WTC11 (cell line): ENCODE results near the gene NT5C3B. TPM values are rescaled to one million over a fixed set of nuclear protein-coding genes. Genes with fewer than 3 reads are reported as not detected.

Experiments
- ATAC-seq: fragments of 200-7000 bp; cut with Tn5 transposase; 2 replicates; pipeline ENCODE4 v1.10.0; 2021; ENCODE audit warnings: mild to moderate bottlenecking, moderate library complexity
- CTCF ChIA-PET: fragments of 300-600 bp; sonication (Branson Sonifier 250); formaldehyde crosslinking; loops from one replicate; lab custom pipeline; 2021; ENCODE audit warnings: antibody characterized with exemption; lab: Charles Lee
- POLR2A ChIA-PET: fragments of 350-600 bp; sonication (Branson Sonifier 250); formaldehyde crosslinking; loops from one replicate; lab custom pipeline; 2021; ENCODE audit warnings: antibody characterized with exemption; lab: Charles Lee
- DNase-seq: peaks from one replicate; pipeline ENCODE4 v3.0.0; 2021; ENCODE audit warnings: low spot score
- H3K27ac Mint-ChIP-seq: 2 replicates; pipeline ENCODE4 v1.8.0; 2021; ENCODE audit warnings: mixed read lengths
- H3K27me3 Mint-ChIP-seq: 2 replicates; pipeline ENCODE4 v1.8.0; 2021; ENCODE audit warnings: low read depth, mild to moderate bottlenecking, moderate library complexity, mixed read lengths
- H3K36me3 Mint-ChIP-seq: 2 replicates; pipeline ENCODE4 v1.8.0; 2021; ENCODE audit warnings: mixed read lengths
- H3K4me1 Mint-ChIP-seq: 2 replicates; pipeline ENCODE4 v1.8.0; 2022; ENCODE audit warnings: mixed read lengths
- H3K4me3 Mint-ChIP-seq: 2 replicates; pipeline ENCODE4 v1.8.0; 2021; ENCODE audit warnings: mild to moderate bottlenecking, moderate library complexity, mixed read lengths
- H3K9me3 Mint-ChIP-seq: 2 replicates; pipeline ENCODE4 v1.8.0; 2021; ENCODE audit warnings: mixed read lengths
- ATF1 ChIP-seq: sonication (generic); formaldehyde crosslinking; IDR thresholded peaks from 2 replicates; pipeline ENCODE4 v1.8.1; 2023; ENCODE audit warnings: mild to moderate bottlenecking, moderate library complexity, missing genetic modification reagents
- ATF6 ChIP-seq: sonication (generic); formaldehyde crosslinking; IDR thresholded peaks from 2 replicates; pipeline ENCODE4 v1.8.1; 2023; ENCODE audit warnings: mild to moderate bottlenecking, missing genetic modification reagents
- CREM ChIP-seq: sonication (generic); formaldehyde crosslinking; IDR thresholded peaks from 2 replicates; pipeline ENCODE4 v1.8.1; 2022; ENCODE audit warnings: mild to moderate bottlenecking, missing genetic modification reagents, moderate library complexity
- ESRRA ChIP-seq: sonication (generic); formaldehyde crosslinking; IDR thresholded peaks from 2 replicates; pipeline ENCODE4 v1.8.1; 2022; ENCODE audit warnings: mild to moderate bottlenecking, missing genetic modification reagents, borderline replicate concordance
- ETV6 ChIP-seq: sonication (generic); formaldehyde crosslinking; IDR thresholded peaks from 2 replicates; pipeline ENCODE4 v1.8.1; 2022; ENCODE audit warnings: mild to moderate bottlenecking, missing genetic modification reagents
- GABPB1 ChIP-seq: sonication (generic); formaldehyde crosslinking; IDR thresholded peaks from 2 replicates; pipeline ENCODE4 v1.8.1; 2023; ENCODE audit warnings: mild to moderate bottlenecking, missing genetic modification reagents
- GTF2I ChIP-seq: fragments of 250-450 bp; sonication (Bioruptor Pico); conservative IDR thresholded peaks from 2 replicates; pipeline ENCODE4 v1.4.0; 2021; ENCODE audit warnings: mild to moderate bottlenecking
- IRF2 ChIP-seq: sonication (generic); formaldehyde crosslinking; IDR thresholded peaks from 2 replicates; pipeline ENCODE4 v1.8.0; 2022; ENCODE audit warnings: low read depth, missing genetic modification reagents, borderline replicate concordance
- NR1H2 ChIP-seq: sonication (generic); formaldehyde crosslinking; IDR thresholded peaks from 2 replicates; pipeline ENCODE4 v1.9.0; 2021; ENCODE audit warnings: mild to moderate bottlenecking, moderate library complexity, missing genetic modification reagents
- PRDM15 ChIP-seq: sonication (generic); formaldehyde crosslinking; IDR thresholded peaks from 2 replicates; pipeline ENCODE4 v1.8.0; 2022; ENCODE audit warnings: missing genetic modification reagents
- STAT6 ChIP-seq: sonication (generic); formaldehyde crosslinking; conservative IDR thresholded peaks from 2 replicates; pipeline ENCODE4 v1.8.1; 2023; ENCODE audit warnings: mild to moderate bottlenecking, low read depth, missing genetic modification reagents, moderate library complexity
- TP53 ChIP-seq: sonication (generic); formaldehyde crosslinking; IDR thresholded peaks from 2 replicates; pipeline ENCODE4 v1.8.1; 2023; ENCODE audit warnings: mild to moderate bottlenecking, missing genetic modification reagents
- ZBTB43 ChIP-seq: sonication (generic); formaldehyde crosslinking; IDR thresholded peaks from 2 replicates; pipeline ENCODE4 v1.8.1; 2023; ENCODE audit warnings: mild to moderate bottlenecking, missing genetic modification reagents
- ZNF317 ChIP-seq: sonication (generic); formaldehyde crosslinking; IDR thresholded peaks from 2 replicates; pipeline ENCODE4 v1.8.1; 2023; ENCODE audit warnings: low read depth, mild to moderate bottlenecking, moderate library complexity, missing genetic modification reagents, borderline replicate concordance
- ZNF416 ChIP-seq: fragments of 250-450 bp; sonication (Bioruptor Pico); IDR thresholded peaks from 2 replicates; pipeline ENCODE4 v1.9.0; 2021; ENCODE audit warnings: mild to moderate bottlenecking, inconsistent platforms
- ZNF532 ChIP-seq: fragments of 250-450 bp; sonication (Bioruptor Pico); IDR thresholded peaks from 2 replicates; pipeline ENCODE4 v1.9.0; 2021; ENCODE audit warnings: mild to moderate bottlenecking, borderline replicate concordance
- ZNF671 ChIP-seq: fragments of 250-450 bp; sonication (Bioruptor Pico); IDR thresholded peaks from 2 replicates; pipeline ENCODE4 v1.8.0; 2021; ENCODE audit warnings: mild to moderate bottlenecking
- total RNA-seq: library from RNA; stranded (reverse); gene quantifications from 3 replicates; pipeline ENCODE4 v1.2.3, GENCODE V29; 2021

The NT5C3B gene
- total RNA-seq, 1 experiment from 2014 or later, result 58.1 TPM

GRCh38 chr17:41871789-41872188, 35.8 kb upstream of the NT5C3B start:
- CTCF ChIA-PET, result interaction anchor here (0.6 kb wide), 1 partner anchor 88 kb away, joined by 3 read pairs; no protein-coding TSS in a partner anchor
- no peak overlapping the region for H3K27ac Mint-ChIP-seq
- POLR2A ChIA-PET, result no interaction called here
- ATAC-seq, result no peak
- peaks cover 89% of the 10 kb centered on the region for H3K36me3 Mint-ChIP-seq
- TF ChIP-seq ZNF532, result no peak
- no peak for TF ChIP-seq PRDM15 (CRISPR knock-in tag)
- TF ChIP-seq STAT6 (CRISPR knock-in tag), result no peak
- TF ChIP-seq ZBTB43, result no peak
- TF ChIP-seq IRF2 (CRISPR knock-in tag), result no peak
- TF ChIP-seq ZNF317 (CRISPR knock-in tag), result no peak
- TF ChIP-seq ETV6, result no peak
- no peak for TF ChIP-seq NR1H2
- no peak for TF ChIP-seq GTF2I
- TF ChIP-seq ESRRA, result no peak
- TF ChIP-seq ZNF671 (CRISPR knock-in tag), result no peak
- no peak for TF ChIP-seq ZNF416 (CRISPR knock-in tag)
- no peak for TF ChIP-seq ATF1 (CRISPR knock-in tag)
- TF ChIP-seq ATF6, result no peak
- no peak for TF ChIP-seq CREM (CRISPR knock-in tag)
- no peak for TF ChIP-seq TP53 (CRISPR knock-in tag)
- TF ChIP-seq GABPB1 (CRISPR knock-in tag), result no peak
- no peak for DNase-seq
- no peaks in the 10 kb centered on the region for H3K4me1 Mint-ChIP-seq
- H3K27me3 Mint-ChIP-seq, result no peaks in the 10 kb centered on the region
- peaks cover 4% of the 10 kb centered on the region; the same call in 1 of the 2 replicates for H3K9me3 Mint-ChIP-seq
- H3K4me3 Mint-ChIP-seq, result no peak overlapping the region
